HG03066 (cell line): Measurements from ENCODE around the gene CCDC126.
"Not testable (repeated sequence)": the region's sequence is repeated elsewhere in the genome, so short reads cannot be mapped to it uniquely, and the experiment has no call there.

Source experiments
- ATAC-seq: cut with Tn5 transposase; IDR thresholded peaks from one replicate; pipeline ENCODE4 v1.9.1; 2021; ENCODE audit warnings: low read depth; ENCODE audit not compliant: unreplicated experiment

The CCDC126 gene

DNA sequence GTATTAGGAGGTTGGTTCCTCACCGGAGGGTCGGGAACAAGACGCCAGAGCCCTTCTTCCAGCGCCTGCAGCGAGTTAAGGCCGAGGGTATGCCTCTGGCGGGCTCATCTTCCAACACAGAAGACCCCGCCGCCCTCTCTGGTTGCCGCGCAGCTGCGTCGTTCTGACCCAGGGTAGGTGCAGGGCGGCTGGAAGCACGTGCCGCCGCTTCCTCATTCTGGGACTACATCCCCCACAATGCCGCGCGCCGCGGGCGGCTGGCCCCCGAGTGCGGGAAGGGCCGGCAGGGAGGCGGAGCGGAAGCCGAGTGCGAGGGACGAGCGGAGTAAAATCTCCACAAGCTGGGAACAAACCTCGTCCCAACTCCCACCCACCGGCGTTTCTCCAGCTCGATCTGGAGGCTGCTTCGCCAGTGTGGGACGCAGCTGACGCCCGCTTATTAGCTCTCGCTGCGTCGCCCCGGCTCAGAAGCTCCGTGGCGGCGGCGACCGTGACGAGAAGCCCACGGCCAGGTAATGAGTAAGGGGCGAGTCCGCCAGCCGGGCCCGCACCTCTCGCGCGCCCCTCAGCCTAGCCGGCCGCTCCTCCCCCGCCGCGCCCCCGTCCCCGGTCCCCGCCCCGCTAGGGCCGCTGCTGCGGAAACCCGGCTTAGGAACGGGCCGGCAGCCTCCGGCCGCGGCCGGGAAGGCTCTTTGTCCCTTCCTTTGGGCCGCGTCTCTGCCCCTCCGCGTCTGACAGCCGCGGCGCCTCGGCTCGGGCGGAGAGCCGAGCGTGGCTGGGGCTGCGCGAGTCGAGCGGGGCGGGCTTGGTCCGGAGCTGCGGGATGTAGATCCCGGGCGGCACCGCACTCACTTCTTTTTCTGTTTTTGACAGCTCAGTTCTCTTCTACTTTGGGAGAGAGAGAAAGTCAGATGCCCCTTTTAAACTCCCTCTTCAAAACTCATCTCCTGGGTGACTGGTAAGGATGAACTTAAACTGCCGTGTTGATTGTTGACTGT is at the start of gene CCDC126:
CCDC126 (plus strand) TSS at position 289 of the 998 bp plus-strand sequence. CDS start 13,934 bp downstream, outside the sequence.
- ATAC-seq, result peak; percentile 77

- no peak for ATAC-seq
Observed at GRCh38 chr7:23547662-23548061, 49.5 kb upstream of the CCDC126 start.

DNA sequence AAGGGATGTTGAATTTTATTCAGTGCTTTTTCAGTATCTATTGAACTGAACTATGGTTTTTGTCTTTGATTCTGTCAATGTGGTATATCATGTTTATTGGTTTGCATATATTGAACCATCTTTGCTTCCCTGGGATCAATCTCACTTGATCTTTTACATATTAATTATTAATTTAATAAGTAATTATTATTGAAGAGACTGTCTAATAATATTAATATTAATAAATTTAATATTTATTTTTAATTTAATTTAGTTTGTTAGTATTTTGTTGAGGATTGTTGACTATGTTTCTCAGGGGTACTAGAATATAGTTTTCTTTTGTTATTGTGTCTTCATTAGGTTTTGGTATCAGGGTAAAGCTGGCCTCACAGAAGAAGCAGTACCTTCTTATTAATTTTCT is 38.9 kb upstream of the CCDC126 start:
- no peak for ATAC-seq

- ATAC-seq, result peak; percentile 80
Observed at GRCh38 chr7:23570592-23571200, 26.5 kb upstream of the CCDC126 start.

DNA sequence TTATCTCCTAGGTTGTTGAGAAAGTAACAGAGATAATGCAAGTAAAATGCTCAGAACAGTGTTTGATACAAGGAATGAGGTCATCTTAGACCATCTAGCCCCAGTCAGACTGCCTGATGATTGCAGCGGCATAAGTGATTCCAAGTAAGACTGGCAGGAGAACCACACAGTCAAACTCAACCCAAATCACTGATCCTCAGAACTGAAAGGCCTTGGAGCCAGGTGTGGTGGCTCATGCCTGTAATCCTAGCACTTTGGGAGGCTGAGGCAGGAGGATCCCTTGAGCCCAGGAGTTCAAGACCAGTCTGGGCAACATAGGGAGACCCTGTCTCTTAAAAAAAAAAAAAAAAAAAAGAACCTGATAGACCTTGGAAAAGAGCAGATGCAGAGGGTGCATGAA is 15.2 kb upstream of the CCDC126 start:
- ATAC-seq, result not testable (repeated sequence)

- ATAC-seq, result not testable (repeated sequence)
Observed at GRCh38 chr7:23585304-23585703, 11.9 kb upstream of the CCDC126 start.

DNA sequence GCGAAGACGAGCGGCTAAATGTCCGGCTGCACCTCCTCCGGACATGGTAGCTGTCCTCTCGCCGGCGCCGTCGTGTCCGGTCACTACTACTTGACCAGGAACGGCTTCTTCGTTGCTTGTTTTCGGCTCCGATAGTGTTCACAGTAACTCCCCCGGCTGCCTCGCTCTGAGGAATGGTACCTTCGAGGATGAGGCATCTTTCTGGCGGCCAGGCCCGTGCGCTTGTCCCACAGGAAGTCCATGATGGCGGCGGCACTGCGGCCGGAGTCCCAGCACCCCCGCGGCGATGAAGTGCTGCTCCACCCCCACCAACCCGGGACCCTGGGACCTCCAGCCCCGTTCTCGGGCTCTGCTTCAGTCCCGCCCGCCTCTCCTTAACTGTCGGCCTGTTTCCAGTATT is 11.0 kb upstream of the CCDC126 start:
- no peak for ATAC-seq

DNA sequence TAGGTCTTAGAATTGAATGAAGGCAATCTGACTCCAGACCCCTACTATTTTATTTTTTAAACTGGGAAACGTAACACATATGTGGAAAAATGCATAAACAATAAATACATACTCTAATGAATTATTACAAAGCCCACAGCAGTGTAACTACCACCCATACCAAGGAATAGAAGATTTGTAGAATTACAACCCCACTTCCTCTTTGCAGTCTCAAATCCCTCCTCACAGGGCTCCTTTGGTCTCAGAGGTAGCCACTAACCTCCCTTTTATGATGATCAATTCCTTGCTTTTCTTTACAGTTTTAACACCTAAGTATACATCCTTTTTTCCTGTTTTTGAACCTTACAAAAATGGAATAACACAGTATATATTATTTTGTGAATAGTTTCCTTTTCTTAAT is 6.7 kb upstream of the CCDC126 start:
- no peak for ATAC-seq

- ATAC-seq, result no peak
Observed at GRCh38 chr7:23593706-23594105, 3.5 kb upstream of the CCDC126 start.

DNA sequence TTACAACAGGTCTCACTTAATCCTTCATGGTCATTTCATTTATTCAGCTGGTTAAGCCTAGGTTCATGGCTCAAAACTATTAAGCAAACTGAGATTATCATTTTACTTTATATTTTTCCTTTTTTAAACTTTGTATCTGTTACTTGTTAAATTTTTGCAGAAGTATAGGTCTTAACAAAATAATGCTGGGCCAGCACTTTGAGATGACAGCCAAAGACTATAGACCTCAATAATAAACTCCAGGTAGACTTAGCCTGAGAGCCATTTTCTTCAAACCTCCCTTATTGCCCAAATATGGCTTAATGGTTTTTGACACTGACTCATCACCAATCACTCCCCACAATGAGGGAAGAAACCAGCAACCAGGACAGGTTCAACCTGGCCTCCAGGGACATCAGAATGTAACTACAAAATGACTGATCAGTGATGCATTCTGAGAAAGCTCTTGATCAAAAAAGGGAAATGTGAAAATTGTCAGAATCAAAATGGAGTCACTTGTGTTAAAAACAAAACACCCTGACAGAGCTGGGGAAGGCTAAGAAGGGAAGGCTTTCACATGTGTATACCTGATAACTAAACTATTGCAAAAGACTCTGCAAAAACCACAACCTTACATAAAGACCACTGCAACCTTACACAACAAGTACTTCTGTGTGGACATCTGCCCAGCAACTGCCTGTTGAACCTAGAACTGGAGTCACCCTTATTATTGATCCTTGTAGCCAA is 2.1 kb upstream of the CCDC126 start:
- peak; percentile 48 for ATAC-seq

- no peak for ATAC-seq
Observed at GRCh38 chr7:23598296-23598695, 1.1 kb downstream of the CCDC126 start.

DNA sequence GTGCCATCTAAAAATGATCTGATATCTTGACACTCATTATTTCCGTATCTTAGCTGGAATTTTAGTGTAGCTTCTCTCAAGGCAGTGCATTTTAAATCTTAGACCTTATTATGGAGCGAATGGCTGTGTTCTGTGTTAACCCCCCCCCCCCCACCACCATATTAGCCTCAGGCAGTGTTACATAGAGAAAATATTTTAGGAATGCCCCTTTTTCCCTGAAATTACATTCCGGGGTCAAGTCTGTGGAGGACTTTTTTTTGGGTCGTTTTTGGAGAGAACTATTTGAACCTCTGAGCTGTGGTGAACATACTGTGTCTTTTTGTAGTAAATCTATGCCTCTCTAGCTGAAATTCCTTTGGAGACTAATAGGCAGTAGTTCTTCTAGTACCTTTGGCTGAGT is 3.1 kb downstream of the CCDC126 start:
- no peak for ATAC-seq

GRCh38 chr7:23603632-23604295 is 6.6 kb downstream of the CCDC126 start:
- no peak for ATAC-seq

- no peak for ATAC-seq
Observed at GRCh38 chr7:23604296-23604640, 7.1 kb downstream of the CCDC126 start.

GRCh38 chr7:23607130-23607529 is 9.9 kb downstream of the CCDC126 start:
- ATAC-seq, result no peak

DNA sequence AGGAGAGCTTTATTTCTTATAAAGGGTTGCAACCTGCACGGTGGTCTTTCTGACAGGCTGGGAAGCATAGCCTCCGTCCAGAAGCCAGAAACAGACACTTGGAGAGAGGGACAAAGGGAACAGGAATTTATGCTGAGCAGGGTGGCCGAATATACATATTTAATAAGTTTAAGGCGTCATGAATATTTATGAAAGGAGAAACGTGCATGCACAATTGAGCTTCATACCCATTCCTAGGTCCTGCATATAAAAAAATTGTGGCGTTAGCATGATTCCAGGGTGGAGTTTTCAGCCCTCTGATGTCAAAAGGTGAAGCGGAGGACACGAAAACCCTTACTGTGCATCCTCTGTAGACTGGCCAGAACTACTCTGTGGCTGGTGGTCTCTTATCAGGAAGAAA is 10.7 kb downstream of the CCDC126 start:
- ATAC-seq, result no peak

- no peak for ATAC-seq
Observed at GRCh38 chr7:23615331-23615730, 18.1 kb downstream of the CCDC126 start.

GRCh38 chr7:23616593-23616992 is 19.4 kb downstream of the CCDC126 start:
- ATAC-seq, result no peak

DNA sequence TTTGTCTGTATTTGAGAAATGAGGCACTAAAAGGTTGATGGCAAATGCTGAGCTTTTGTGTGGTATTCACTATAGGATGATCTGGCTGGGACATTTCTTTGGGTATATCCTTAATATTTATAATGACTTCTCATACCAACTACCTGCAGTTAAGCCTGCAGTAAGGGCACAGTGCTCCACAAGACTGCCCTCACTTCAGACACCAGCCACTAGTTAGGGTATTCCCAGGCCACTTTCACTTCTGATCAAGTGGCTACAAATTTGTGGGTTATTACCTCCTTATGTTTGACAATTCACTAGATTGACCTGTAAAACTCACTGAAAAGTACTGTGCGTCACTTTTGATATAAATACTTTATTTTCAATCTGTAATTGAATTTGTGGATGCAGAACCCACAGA is 20.3 kb downstream of the CCDC126 start:
- ATAC-seq, result no peak

- ATAC-seq, result no peak
Observed at GRCh38 chr7:23618241-23618640, 21.1 kb downstream of the CCDC126 start.

DNA sequence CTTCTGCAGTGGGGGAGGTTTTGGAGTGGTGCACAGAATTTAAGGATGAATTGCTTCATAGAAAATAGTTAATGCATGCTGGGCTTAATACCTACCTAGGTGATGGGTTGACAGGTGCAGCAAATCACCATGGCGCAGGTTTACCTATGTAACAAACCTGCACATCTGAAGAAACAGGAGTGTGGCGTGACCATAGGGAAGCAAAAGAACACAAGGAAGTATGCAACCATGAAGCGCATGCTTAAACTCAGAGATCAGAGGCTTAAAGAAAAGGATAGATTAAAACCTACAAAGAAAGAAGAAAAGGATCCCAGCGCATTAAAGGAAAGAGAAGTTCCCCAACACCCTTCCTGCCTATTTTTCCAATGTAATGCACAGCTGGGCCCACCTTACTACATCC is 22.0 kb downstream of the CCDC126 start:
- ATAC-seq, result no peak
